CD4-positive, alpha-beta T cell (primary cell): ENCODE data around the gene EGFL7. TPM values are rescaled to one million over a fixed set of nuclear protein-coding genes. Genes with fewer than 3 reads are reported as not detected.

ENCODE experiments used
- ATAC-seq: fragments of 200-7000 bp; cut with Tn5 transposase; one replicate; pipeline ENCODE4 v1.10.0; 2022; ENCODE audit warnings: mild to moderate bottlenecking; ENCODE audit not compliant: poor library complexity
- CTCF ChIA-PET: fragments of 350-600 bp; sonication (Branson Sonifier 250); formaldehyde crosslinking; loops from one replicate; lab custom pipeline; 2021; ENCODE audit warnings: antibody characterized with exemption, inconsistent platforms; lab: Charles Lee
- POLR2A ChIA-PET: fragments of 350-600 bp; sonication (Branson Sonifier 250); formaldehyde crosslinking; loops from one replicate; lab custom pipeline; 2021; ENCODE audit warnings: antibody characterized with exemption, inconsistent platforms; lab: Charles Lee
- DNase-seq, 14 experiments: peaks; one replicate each; pipeline ENCODE4 v3.0.0-alpha.2; 2013 to 2020; ENCODE audit warnings: mixed read lengths in 2 of 14
- H3K27ac ChIP-seq, 2 donors: one replicate each; pipeline versions ENCODE4 v1.5.1 to v1.7.0; 2013; ENCODE audit warnings: low read length in 2 of 2, low read depth in 1 of 2, mild to moderate bottlenecking in 1 of 2
- H3K27me3 ChIP-seq, 2 experiments: 1 replicate in 1 of 2; 2 replicates in 1 of 2; pipeline versions ENCODE4 v1.6.1 to v1.7.0; 2013; ENCODE audit warnings: low read length in 2 of 2, control low read depth in 1 of 2, mild to moderate bottlenecking in 1 of 2, moderate library complexity in 1 of 2; ENCODE audit not compliant: insufficient read depth in 2 of 2, control insufficient read depth in 1 of 2
- H3K36me3 ChIP-seq: one replicate; pipeline ENCODE4 v1.6.1; 2013; ENCODE audit warnings: low read length, control low read depth; ENCODE audit not compliant: insufficient read depth
- H3K4me1 ChIP-seq: one replicate; pipeline ENCODE4 v1.6.1; 2013; ENCODE audit warnings: low read length, control low read depth; ENCODE audit not compliant: insufficient read depth
- H3K4me3 ChIP-seq: one replicate; pipeline ENCODE4 v1.5.1; 2013; ENCODE audit warnings: mild to moderate bottlenecking, low read length, moderate library complexity
- H3K9me3 ChIP-seq, 2 experiments: 1 replicate in 1 of 2; 2 replicates in 1 of 2; pipeline versions ENCODE4 v1.6.1 to v1.7.0; 2013; ENCODE audit warnings: low read length in 2 of 2, mild to moderate bottlenecking in 2 of 2, control low read depth in 1 of 2, moderate library complexity in 1 of 2; ENCODE audit not compliant: control insufficient read depth in 1 of 2, insufficient read depth in 1 of 2
- H3K27ac Mint-ChIP-seq: one replicate; pipeline ENCODE4 v1.8.0; 2020; ENCODE audit warnings: mixed read lengths
- H3K27me3 Mint-ChIP-seq: one replicate; pipeline ENCODE4 v1.8.0; 2021; ENCODE audit warnings: mixed read lengths
- H3K36me3 Mint-ChIP-seq: one replicate; pipeline ENCODE4 v1.8.0; 2021; ENCODE audit warnings: low read depth, mixed read lengths
- H3K4me1 Mint-ChIP-seq: one replicate; pipeline ENCODE4 v1.8.0; 2021; ENCODE audit warnings: low read depth, mixed read lengths
- H3K4me3 Mint-ChIP-seq: one replicate; pipeline ENCODE4 v1.8.0; 2020; ENCODE audit warnings: mild to moderate bottlenecking, mixed read lengths
- H3K9me3 Mint-ChIP-seq: one replicate; pipeline ENCODE4 v1.8.0; 2020; ENCODE audit warnings: mixed read lengths
- CTCF ChIP-seq: fragments of 200-600 bp; IDR thresholded peaks from one replicate; pipeline ENCODE4 v1.8.0; 2022; ENCODE audit warnings: antibody characterized with exemption, mild to moderate bottlenecking
- intact Hi-C, 2 experiments: fragments of 100-400 bp; cut with DNase I in 1 of 2; cut with micrococcal nuclease in 1 of 2; formaldehyde crosslinking; loops; one replicate each; pipeline versions ENCODE4 v1.15.1 to v1.9.0; 2023 to 2025; cut with DNase I, micrococcal nuclease
- polyA plus RNA-seq, 2 donors: library from polyadenylated mRNA; unstranded; fragments of 120-200 nt; gene quantifications; one replicate each; pipeline ENCODE4 v1.2.1, GENCODE V29; 2013
- total RNA-seq, 174 experiments: library from RNA in 2 of 174; stranded (reverse) in 2 of 174; gene quantifications; one replicate each; pipeline ENCODE4 v1.2.3 and lab custom pipeline; 2021 to 2026

The EGFL7 gene
- total RNA-seq: not detected
- polyA plus RNA-seq (2013, experiment 1 of 2): 0.33 TPM
- 1.7 TPM for polyA plus RNA-seq (2013, experiment 2 of 2)
- total RNA-seq (lab: John Stamatoyannopoulos, UW): 0.20 to 7.5 (median 1.6) reads per million in 172 experiments

- H3K4me3 Mint-ChIP-seq: no peak within 1 kb of the TSS
- no peak for ATAC-seq
- H3K9me3 Mint-ChIP-seq: no peaks in the 10 kb centered on the region
- peaks cover 0 to 37% of the 10 kb centered on the region in 2 experiments for H3K9me3 ChIP-seq
- no peak within 1 kb of the TSS for H3K27ac Mint-ChIP-seq
- peaks cover 29% of the 10 kb centered on the region for H3K4me1 ChIP-seq
- intact Hi-C loops: no loop called here
- no peak within 1 kb of the TSS for H3K4me3 ChIP-seq
- H3K27me3 ChIP-seq: peaks cover 57 to 76% of the 10 kb centered on the region in 2 experiments
- TF ChIP-seq CTCF: no peak
- H3K27me3 Mint-ChIP-seq: peaks cover 31% of the 10 kb centered on the region
- no peak within 1 kb of the TSS for H3K27ac ChIP-seq
- CTCF ChIA-PET: no interaction called here
- POLR2A ChIA-PET: no interaction called here
- DNase-seq: no peak
- peaks cover 2% of the 10 kb centered on the region for H3K4me1 Mint-ChIP-seq
- H3K36me3 Mint-ChIP-seq: no peaks in the 10 kb centered on the region
- no peaks in the 10 kb centered on the region for H3K36me3 ChIP-seq
Measured at GRCh38 chr9:136662656-136663581, at the start of gene EGFL7. Gene EGFL7, plus strand, starts transcription at chr9:136662916. Its CDS starts 5,367 bp downstream, at chr9:136668283.

- no peaks in the 10 kb centered on the region for H3K36me3 ChIP-seq
- H3K27ac Mint-ChIP-seq: no peak overlapping the region
- H3K27me3 ChIP-seq: no peaks in the 10 kb centered on the region
- H3K36me3 Mint-ChIP-seq: no peaks in the 10 kb centered on the region
- no peak for TF ChIP-seq CTCF
- peaks cover 0 to 8% of the 10 kb centered on the region in 2 experiments for H3K9me3 ChIP-seq
- H3K9me3 Mint-ChIP-seq: no peaks in the 10 kb centered on the region
- intact Hi-C loops: no loop called here
- H3K4me3 Mint-ChIP-seq: no peak overlapping the region
- peaks cover 6% of the 10 kb centered on the region for H3K4me1 ChIP-seq
- H3K4me3 ChIP-seq: no peak overlapping the region
- no peak overlapping the region for H3K27ac ChIP-seq
- POLR2A ChIA-PET: no interaction called here
- no peak for ATAC-seq
- DNase-seq: no peak
- CTCF ChIA-PET: no interaction called here
- H3K4me1 Mint-ChIP-seq: no peaks in the 10 kb centered on the region
- peaks cover under 1% of the 10 kb centered on the region for H3K27me3 Mint-ChIP-seq
Measured at GRCh38 chr9:136613824-136614371, 48.8 kb upstream of the EGFL7 start.

GRCh38 chr9:136614372-136614922 is 48.3 kb upstream of the EGFL7 start:
- Mint-ChIP-seq H3K27me3 (peaks cover 4% of the 10 kb centered on the region), H3K27ac (no peak overlapping the region), H3K36me3 (no peaks in the 10 kb centered on the region), H3K4me3 (no peak overlapping the region), H3K9me3 (no peaks in the 10 kb centered on the region), H3K4me1 (no peaks in the 10 kb centered on the region)
- Histone ChIP-seq H3K27ac (no peak overlapping the region), H3K9me3 (peaks cover 0 to 9% of the 10 kb centered on the region in 2 experiments), H3K27me3 (no peaks in the 10 kb centered on the region), H3K4me1 (peaks cover 11% of the 10 kb centered on the region), H3K4me3 (no peak overlapping the region), H3K36me3 (no peaks in the 10 kb centered on the region)
- intact Hi-C loops: no loop called here
- no peak for ATAC-seq
- POLR2A ChIA-PET: no interaction called here
- DNase-seq: no peak
- TF ChIP-seq CTCF: no peak
- CTCF ChIA-PET: no interaction called here
